A204.1 (cell line): Measurements from ENCODE around the gene SELENOI.
"Not testable (repeated sequence)": the region's sequence is repeated elsewhere in the genome, so short reads cannot be mapped to it uniquely, and the experiment has no call there.

ENCODE experiments used
- FAIRE-seq: peaks from 2 replicates; lab custom pipeline; 2012; peaks lifted over from hg19 to GRCh38; lab: Jason Lieb, UNC

Gene SELENOI

DNA sequence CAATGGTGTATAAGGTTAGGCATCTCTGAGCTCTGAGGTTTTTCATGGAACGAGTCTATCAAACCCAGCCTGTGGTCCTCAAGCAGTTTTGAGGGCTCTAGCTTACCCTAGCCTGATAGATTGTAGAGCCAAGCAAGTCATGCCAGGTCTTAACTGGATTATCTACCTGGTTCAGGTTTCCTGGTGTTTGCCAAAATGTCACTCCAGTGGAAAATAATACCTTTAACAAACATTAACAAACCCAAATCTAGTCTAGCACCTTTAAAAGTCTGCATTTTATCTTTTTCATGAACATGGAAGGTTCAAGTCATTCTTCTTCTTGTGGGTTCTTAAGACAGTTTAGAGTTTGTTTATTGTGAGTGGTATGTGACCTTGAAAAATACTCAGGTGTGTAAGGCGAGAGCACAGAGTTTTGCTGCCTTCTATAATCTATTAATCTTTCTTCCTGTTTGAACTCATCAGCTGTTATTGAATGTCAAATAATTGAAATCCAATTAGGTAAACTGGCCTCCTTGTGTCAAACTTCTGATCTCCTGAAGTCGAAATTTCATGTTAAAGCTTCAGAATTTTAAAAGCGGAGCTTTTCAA, 14.0 kb downstream of the SELENOI start:
- no peak for FAIRE-seq

DNA sequence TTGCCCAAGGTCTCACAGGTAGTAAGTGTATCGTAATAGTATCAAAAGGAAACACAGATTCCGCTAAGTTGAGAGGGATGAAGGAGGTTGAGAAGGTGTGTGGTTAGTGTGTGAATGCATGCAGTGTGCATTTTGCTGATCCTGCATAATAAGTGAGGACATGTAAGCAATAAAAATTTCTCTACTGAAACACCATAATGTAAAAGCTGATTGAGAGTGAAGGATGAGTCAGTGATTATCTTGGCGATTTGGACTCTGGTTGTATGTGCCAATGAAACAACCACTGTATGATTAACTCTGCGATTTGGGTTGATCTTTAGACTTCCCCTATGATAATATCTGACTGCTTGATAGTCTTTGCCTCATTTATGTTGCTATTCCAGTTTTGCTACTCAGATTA, 17.4 kb downstream of the SELENOI start:
- no peak for FAIRE-seq

DNA sequence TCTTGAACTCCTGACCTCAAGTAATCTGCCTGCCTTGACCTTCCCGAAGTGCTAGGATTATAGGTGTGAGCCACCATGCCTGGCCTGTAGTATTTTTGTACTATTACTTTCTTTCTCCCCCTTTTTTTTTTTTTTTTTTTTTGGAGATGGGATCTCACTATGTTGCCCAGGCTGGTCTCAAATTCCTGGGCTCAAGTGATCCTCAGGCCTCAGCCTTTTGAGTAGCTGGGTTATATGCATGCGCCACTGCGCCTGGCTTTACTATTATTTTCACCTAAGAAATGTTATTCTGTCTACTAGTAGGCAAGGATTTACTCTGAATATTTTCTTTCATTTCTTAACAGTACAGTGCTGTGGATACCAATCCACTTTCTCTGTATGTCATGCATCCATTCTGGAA, 18.0 kb downstream of the SELENOI start:
- FAIRE-seq, result no peak

DNA sequence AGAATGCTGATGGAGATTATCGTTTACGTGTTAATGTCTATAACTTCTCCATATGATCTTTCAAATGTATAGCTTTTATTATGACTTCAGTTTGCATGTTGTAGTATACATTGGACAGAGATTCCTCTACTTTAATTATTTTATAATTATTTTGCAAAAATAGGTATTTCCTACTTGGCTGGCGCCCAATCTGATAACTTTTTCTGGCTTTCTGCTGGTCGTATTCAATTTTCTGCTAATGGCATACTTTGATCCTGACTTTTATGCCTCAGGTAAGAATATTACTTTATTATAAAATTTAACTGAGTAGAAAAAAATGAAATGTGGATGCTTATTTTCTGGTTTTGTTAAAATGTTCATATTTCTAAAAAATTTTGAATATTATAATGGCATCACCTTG, 18.7 kb downstream of the SELENOI start:
- no peak for FAIRE-seq

DNA sequence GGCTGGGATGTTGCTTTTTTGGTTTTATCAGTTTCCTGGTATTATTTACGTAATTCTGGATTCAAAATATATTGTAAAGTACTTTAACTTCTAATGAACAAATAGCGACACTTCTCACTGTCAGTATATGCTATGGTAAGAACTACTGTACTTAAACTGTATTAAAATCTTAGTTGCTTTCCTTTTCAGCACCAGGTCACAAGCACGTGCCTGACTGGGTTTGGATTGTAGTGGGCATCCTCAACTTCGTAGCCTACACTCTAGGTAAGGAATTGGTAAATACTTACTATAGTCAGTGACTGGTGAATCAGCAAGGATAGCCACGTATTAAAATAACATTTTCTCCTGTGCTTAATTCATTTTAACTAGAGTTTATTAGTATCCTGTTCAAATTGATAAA, 21.0 kb downstream of the SELENOI start:
- no peak for FAIRE-seq

DNA sequence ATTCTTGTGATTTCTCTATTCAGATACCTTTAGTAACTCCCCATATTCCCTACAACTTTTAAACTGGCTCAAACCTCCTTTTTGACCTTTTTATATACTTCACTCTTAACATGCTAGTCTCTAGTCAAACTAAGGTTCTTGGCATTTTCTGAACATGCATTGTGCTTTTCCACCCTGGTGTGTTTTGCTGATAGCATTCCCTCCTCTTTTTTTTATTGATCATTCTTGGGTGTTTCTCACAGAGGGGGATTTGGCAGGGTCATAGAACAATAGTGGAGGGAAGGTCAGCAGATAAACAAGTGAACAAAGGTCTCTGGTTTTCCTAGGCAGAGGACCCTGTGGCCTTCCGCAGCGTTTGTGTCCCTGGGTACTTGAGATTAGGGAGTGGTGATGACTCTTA, 23.7 kb downstream of the SELENOI start:
- FAIRE-seq, result not testable (repeated sequence)

DNA sequence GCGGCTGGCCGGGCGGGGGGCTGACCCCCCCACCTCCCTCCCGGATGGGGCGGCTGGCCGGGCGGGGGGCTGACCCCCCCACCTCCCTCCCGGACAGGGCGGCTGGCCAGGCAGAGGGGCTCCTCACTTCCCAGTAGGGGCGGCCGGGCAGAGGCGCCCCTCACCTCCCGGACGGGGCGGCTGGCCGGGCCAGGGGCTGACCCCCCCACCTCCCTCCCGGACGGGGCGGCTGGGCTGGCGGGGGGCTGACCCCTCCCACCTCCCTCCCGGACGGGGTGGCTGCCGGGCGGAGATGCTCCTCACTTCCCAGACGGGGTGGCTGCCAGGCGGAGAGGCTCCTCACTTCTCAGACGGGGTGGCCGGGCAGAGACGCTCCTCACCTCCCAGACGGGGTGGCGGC, 25.0 kb downstream of the SELENOI start:
- not testable (repeated sequence) for FAIRE-seq

DNA sequence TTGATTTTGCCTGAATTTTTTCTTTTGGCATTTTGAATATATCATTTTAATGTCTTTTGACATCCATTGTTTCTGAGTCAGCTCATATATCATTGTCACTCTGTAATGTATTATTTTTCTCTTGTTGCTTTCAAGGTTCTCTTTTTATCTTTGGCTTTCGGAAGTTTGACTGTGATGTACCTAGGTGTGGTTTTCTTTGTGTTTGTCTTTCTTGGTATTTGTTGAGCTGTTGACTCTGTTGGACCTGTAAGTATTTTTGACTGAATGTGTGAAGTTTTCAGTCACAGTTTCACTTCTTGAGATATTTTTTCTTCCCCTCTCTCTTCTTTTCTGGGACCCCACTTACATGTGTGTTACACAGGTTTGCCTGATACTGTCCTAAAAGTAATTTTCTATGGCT, 30.9 kb downstream of the SELENOI start:
- no peak for FAIRE-seq

DNA sequence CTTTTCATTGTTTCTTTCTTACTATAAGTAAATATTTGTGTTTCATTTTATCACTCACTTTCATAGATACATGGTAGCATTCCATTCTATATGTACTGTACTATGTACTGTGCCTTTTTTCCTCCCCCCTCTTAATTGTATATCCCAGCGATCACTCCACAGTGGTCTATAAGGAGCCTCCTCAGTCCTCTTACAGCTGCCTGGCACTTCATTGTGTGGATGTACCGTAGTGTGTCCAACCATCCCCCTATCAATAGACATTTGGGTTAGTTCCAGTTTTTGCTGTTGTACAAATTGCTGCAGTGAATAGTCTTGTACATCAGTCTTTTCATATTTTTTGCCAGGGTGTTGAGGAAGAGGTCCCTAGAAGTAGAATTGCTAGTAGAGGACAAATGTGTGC, 34.3 kb downstream of the SELENOI start:
- FAIRE-seq, result no peak

DNA sequence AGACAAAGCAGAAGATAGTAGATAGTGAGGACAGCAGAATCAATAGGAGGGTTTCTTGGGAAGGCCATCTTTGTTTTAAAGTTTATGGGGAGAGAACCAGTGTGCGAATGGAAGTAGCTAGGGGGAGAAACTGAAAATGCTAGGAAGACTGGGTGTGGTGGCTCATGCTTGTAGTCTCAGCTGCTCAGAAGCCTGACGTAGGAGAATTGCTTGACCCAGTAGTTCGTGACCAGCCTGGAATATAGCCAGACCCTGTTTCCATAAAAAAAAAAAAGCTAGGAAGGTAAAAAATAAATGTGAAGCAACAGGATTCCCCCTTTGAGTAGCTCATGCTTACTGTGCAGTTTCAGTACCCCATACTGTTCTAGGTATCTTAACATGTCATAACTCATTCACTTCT, 36.6 kb downstream of the SELENOI start:
- no peak for FAIRE-seq

DNA sequence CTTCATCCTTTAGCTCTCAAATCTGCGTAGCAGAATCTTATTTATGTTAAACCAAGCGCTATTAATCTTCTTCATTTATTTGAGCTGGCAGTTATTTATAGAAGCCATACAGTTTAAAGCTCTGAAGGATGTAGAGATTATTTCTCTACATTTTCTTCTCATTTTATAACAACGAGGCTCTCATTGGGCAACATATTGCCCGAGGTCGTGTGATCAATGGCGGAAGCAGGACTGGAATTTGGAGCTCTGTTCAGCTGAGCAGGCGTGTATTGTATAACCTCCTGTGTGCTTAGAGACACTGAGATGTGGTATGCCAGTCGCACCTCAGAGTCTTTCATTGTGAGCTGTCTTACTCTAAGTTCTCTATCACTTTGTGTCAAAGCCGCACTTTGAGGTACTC, 38.2 kb downstream of the SELENOI start:
- FAIRE-seq, result no peak

DNA sequence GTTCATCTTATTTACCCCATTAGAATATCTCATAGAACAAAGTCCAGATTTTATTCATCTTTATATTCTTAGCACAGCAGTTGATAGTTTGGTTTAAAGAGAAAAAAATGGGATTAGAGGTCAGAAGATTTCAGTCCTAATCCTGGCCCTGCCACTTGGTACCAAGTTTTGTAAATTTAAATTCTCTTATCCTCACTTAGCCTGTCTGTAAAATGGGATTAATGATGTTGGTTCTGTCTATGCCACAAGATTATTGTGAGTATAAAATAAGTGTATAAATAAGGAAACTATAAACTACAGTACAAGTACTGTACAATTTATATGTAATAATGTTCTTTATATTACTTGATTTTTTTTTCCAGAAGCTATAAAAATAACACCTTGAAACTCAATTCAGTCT, 38.7 kb downstream of the SELENOI start:
- FAIRE-seq, result no peak

DNA sequence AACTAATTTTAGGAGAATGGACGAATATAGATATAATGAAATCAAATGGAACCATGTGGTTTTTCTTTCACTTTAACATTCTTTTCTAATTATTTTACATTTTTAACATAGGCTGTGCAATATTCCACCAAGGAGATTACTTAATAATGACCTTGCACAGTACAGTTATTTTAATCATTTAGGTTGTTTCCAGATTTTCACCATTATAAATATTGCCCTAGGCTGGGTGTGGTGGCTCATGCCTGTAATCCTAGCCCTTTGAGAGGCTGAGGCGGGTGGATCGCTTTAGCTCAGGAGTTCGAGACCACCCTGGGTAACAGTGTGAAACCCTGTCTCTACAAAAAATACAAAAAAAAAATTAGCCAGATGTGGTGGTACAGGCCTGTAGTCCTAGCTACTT, 41.2 kb downstream of the SELENOI start:
- FAIRE-seq, result no peak

DNA sequence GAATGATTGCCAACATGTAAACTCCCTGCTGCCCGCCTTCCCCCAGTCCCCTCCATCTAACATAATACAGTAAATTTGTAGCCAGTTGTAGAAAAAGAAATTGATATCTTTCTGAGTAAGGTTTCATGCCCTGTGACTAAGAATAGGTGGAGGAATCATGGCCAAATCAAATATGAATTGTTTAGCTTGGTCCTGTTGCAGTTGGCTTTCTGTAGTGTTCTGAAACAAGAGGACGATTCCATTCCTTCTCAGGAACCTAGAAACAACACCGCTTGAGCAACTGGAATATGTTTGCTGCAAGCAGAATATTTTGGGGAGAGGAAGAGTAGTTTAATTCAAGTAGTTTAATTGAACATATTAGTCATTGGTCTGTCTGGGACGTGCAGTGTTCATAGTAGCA, 48.8 kb downstream of the SELENOI start:
- FAIRE-seq, result no peak

DNA sequence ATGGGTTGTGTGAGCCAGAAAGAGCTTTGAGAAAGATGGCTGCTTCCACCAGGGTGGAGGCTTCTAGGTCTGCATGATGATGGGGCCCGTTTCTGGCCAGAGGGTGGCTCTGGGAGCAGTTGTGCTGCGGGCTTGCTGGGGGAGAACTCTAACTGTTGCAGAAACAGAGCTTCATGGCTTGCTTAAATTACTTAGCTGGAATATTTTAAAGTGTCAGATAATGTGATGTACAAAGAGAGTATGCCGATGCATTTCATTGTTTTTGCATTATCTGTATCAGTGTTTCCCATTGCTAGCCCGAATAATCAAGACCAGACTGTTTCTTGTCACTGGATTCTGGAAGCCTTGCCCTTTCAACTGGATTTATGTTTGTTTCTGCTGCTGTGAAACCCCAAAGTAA, 49.5 kb downstream of the SELENOI start:
- no peak for FAIRE-seq

DNA sequence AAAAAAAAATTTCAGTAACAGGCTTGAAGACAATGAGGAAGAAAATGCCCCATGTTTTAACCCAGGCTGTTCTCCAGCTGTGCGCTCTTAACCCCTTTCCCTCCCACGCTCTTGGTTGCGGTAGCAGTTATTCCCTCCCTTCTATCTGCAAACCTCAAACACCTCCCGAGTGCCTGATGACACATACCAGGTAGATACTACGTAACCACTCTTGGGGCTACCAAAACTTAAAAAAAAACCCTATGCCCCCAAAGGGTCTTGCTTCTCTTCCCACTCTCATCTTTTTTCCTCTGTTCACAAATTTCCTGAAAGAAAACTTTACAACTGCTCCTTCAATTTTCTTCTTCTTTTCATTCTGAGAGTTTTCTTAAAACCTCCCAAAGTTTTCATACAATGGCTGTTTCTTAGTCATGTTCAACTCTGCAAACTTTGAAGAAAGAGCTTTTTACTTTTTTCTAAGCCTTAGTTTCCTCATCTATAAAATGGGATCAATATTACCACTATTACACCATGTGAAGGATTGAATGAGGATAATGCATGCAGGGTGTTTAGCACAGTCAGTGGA, 50.9 kb downstream of the SELENOI start:
- FAIRE-seq, result no peak

DNA sequence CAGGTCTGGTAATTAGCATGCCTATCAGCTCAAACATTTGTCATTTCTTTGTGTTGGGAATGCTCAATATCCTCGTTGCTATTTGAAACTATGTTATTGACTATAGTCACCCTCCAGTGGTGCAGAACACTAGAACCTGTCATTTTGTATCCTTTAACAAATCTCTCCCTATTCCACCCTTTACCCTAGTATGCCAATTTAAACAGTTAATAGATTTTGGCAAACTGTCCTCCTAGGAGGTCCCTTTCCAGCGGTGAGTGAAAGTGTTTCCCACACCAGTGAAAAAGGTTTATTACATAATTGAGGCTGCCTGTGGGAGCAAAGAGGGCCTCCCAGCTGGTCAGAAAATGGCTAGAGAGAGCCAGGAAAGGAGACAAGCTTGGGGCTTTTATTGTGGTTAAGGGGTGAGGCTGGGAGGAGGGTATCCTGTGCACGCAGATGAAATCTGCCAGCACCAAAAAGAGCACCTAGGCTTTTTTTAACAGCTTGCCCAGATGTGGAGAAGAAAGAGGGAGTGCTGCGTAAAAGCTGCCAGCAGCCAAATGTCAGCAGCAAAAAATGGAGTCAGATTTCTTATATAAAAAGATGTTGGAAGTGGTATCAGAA, 53.9 kb downstream of the SELENOI start:
- no peak for FAIRE-seq

DNA sequence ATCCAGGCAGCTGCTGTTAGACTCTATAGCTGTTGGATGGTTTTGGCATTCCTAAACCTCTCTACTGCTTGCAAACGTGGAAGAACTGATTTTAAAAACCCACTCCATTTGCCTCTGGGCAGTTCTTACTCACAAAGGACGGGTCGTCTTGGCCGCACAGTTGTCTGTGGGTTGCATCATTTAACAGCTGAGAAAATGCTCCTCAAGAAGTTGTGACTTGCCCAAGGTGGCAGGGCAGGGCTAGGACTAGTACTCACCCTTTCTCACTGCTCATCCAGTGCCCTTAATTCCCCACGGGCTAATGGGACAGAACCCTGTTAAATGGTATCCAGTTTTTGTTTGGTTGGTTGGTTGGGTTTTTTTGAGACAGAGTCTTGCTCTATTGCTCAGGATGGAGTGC, 54.8 kb downstream of the SELENOI start:
- FAIRE-seq, result no peak

DNA sequence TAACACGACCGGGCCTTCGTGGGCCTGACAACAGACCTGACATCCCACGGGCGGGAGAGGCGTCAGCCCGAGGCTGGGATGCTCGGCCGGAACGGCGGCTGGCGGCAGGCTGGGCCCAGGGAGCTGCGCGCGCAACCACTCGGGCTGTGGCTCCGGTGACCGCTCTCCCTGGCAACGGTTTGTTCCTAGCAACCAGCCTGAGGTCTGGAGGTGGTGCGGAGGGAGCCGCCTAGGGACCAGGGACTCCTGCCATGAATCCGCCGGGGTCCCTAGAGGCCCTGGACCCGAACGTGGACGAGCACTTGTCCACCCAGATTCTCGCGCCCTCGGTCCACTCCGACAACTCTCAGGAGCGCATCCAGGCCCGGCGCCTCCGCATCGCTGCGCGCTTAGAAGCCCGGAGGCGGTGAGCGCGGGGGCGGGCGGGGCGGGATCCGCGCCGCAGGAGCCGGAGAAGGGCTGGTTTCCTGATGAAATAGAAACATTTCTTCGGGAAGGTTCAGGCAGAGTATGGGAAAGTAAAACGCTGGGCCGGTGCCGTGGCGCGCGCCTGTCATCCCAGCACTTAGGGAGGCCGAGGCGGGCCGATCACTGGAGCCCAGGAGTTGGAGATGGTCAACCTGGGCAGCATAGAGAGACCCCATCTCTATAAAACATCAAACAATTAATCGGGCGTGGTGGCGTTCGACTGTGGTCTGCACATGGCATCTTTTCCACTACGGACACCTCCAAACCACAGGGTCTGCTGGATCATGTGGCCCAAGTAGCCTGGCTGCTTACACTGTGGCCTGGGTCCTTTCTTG, 56.0 kb downstream of the SELENOI start, which contains the start of gene DRC1:
Gene DRC1, plus strand, starts transcription at position 182 of the 803 bp plus-strand sequence. Its CDS starts 70 bp downstream, at position 252.
- FAIRE-seq, result no peak

DNA sequence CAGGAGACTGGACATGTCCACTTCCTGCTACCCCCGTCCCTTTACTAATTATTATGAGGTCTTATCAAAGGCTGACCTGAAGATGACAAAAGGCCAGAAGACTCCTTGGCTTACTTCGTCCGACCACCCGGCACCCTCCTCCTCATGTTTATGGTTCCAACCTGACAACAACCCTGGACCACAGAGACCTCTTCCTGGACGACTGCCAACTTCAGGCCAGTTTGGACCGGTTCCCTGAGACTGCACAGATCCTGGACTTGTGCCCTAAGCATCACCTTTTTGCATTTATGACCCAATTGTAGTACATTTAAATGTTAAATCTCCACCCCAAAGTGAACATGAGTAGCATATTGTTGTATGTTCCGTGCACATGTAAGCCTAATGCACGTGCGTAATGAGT, 61.6 kb downstream of the SELENOI start:
- FAIRE-seq, result no peak

DNA sequence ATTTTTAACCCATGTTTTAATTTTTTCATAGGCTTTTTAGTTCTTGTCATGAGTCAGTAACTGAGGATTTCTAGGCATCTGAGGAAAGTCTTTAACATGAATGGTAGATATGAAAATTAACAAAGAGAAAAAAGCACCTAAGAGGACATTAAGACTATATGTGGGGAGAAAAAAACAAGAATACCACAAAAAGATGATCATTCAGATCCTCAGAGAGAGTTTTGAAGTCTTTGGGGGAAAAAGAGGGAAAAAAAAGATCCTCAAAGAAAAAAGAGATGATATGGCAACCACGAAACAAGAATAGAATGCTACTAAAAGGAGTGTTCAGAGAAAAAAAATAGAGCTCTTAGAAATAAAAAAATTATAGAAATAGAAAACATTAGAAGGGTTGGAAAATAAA, 63.8 kb downstream of the SELENOI start:
- FAIRE-seq, result no peak

DNA sequence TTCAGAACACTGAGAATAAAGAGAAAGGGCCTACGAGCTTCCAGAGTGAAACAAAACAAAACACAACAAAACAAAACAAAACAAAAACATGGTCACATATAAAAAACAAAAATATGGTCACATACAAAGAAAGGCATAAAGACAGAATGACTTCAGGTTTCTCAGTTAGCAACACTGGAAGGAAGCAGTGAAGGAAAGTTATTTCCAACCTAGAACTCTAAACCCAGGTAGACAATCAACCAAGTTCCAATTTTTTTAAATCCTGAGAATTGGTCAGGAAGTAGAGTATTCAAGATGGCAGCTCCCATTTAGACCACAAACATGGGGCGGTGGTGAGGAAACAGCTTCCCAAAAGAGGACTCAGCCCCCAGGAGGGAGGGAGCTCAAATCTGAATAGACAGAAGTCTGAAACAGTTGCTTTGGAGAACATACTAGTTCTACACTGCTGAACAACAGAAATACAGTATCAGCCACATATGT, 64.9 kb downstream of the SELENOI start:
- no peak for FAIRE-seq

DNA sequence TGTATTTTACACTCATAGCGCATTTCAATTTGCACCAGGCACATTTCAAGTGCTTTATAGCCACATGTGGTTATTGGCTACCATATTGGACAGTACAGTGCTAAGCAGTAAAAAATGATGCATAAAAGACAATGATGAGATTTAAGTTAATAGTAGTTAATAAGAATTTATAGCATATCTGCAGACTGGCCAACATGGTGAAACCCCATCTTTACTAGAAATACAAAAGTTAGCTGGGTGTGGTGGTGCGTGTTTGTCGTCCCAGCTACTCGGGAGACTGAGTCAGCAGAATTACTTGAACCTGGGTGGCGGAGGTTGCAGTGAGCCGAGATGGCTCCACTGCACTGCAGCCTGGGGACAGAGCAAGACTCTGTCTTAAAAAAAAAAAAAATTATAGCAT, 65.5 kb downstream of the SELENOI start:
- no peak for FAIRE-seq
